WTC11 (cell line): ENCODE results near the gene CARHSP1. TPM values are rescaled to one million over a fixed set of nuclear protein-coding genes. Genes with fewer than 3 reads are reported as not detected.

Experiments
- ATAC-seq: fragments of 200-7000 bp; cut with Tn5 transposase; 2 replicates; pipeline ENCODE4 v1.10.0; 2021; ENCODE audit warnings: mild to moderate bottlenecking, moderate library complexity
- CTCF ChIA-PET: fragments of 300-600 bp; sonication (Branson Sonifier 250); formaldehyde crosslinking; loops from one replicate; lab custom pipeline; 2021; ENCODE audit warnings: antibody characterized with exemption; lab: Charles Lee
- POLR2A ChIA-PET: fragments of 350-600 bp; sonication (Branson Sonifier 250); formaldehyde crosslinking; loops from one replicate; lab custom pipeline; 2021; ENCODE audit warnings: antibody characterized with exemption; lab: Charles Lee
- DNase-seq: peaks from one replicate; pipeline ENCODE4 v3.0.0; 2021; ENCODE audit warnings: low spot score
- H3K27ac Mint-ChIP-seq: 2 replicates; pipeline ENCODE4 v1.8.0; 2021; ENCODE audit warnings: mixed read lengths
- H3K27me3 Mint-ChIP-seq: 2 replicates; pipeline ENCODE4 v1.8.0; 2021; ENCODE audit warnings: low read depth, mild to moderate bottlenecking, moderate library complexity, mixed read lengths
- H3K36me3 Mint-ChIP-seq: 2 replicates; pipeline ENCODE4 v1.8.0; 2021; ENCODE audit warnings: mixed read lengths
- H3K4me1 Mint-ChIP-seq: 2 replicates; pipeline ENCODE4 v1.8.0; 2022; ENCODE audit warnings: mixed read lengths
- H3K4me3 Mint-ChIP-seq: 2 replicates; pipeline ENCODE4 v1.8.0; 2021; ENCODE audit warnings: mild to moderate bottlenecking, moderate library complexity, mixed read lengths
- H3K9me3 Mint-ChIP-seq: 2 replicates; pipeline ENCODE4 v1.8.0; 2021; ENCODE audit warnings: mixed read lengths
- CREB1 ChIP-seq: sonication (generic); formaldehyde crosslinking; IDR thresholded peaks from 2 replicates; pipeline ENCODE4 v1.8.0; 2023; ENCODE audit warnings: mild to moderate bottlenecking, missing genetic modification reagents
- ETV6 ChIP-seq: sonication (generic); formaldehyde crosslinking; IDR thresholded peaks from 2 replicates; pipeline ENCODE4 v1.8.1; 2022; ENCODE audit warnings: mild to moderate bottlenecking, missing genetic modification reagents
- FOXJ3 ChIP-seq: sonication (generic); formaldehyde crosslinking; IDR thresholded peaks from 2 replicates; pipeline ENCODE4 v1.9.0; 2021; ENCODE audit warnings: missing genetic modification reagents, mild to moderate bottlenecking, borderline replicate concordance
- HMGA2 ChIP-seq: fragments of 250-450 bp; sonication (Bioruptor Pico); IDR thresholded peaks from 2 replicates; pipeline ENCODE4 v1.4.0; 2021; ENCODE audit warnings: mild to moderate bottlenecking, moderate library complexity
- JAZF1 ChIP-seq: fragments of 250-450 bp; sonication (Bioruptor Pico); IDR thresholded peaks from 2 replicates; pipeline ENCODE4 v1.9.0; 2021; ENCODE audit warnings: moderate library complexity, mild to moderate bottlenecking, inconsistent platforms
- MXD4 ChIP-seq: fragments of 250-450 bp; sonication (Bioruptor Pico); IDR thresholded peaks from 2 replicates; pipeline ENCODE4 v1.8.0; 2021; ENCODE audit warnings: mild to moderate bottlenecking, moderate library complexity, borderline replicate concordance
- NR2C2 ChIP-seq: sonication (generic); formaldehyde crosslinking; IDR thresholded peaks from 2 replicates; pipeline ENCODE4 v1.8.0; 2022; ENCODE audit warnings: mild to moderate bottlenecking, missing genetic modification reagents
- PRDM15 ChIP-seq: sonication (generic); formaldehyde crosslinking; IDR thresholded peaks from 2 replicates; pipeline ENCODE4 v1.8.0; 2022; ENCODE audit warnings: missing genetic modification reagents
- RORB ChIP-seq: fragments of 250-450 bp; sonication (Bioruptor Pico); IDR thresholded peaks from 2 replicates; pipeline ENCODE4 v1.9.0; 2021; ENCODE audit warnings: mild to moderate bottlenecking
- SMAD3 ChIP-seq: sonication (generic); formaldehyde crosslinking; IDR thresholded peaks from 2 replicates; pipeline ENCODE4 v1.8.0; 2022; ENCODE audit warnings: missing genetic modification reagents, mild to moderate bottlenecking, borderline replicate concordance
- TP53 ChIP-seq: sonication (generic); formaldehyde crosslinking; IDR thresholded peaks from 2 replicates; pipeline ENCODE4 v1.8.1; 2023; ENCODE audit warnings: mild to moderate bottlenecking, missing genetic modification reagents
- USF1 ChIP-seq: sonication (generic); formaldehyde crosslinking; IDR thresholded peaks from 2 replicates; pipeline ENCODE4 v1.8.0; 2022; ENCODE audit warnings: mild to moderate bottlenecking, missing genetic modification reagents
- ZNF138 ChIP-seq: sonication (generic); formaldehyde crosslinking; conservative IDR thresholded peaks from 2 replicates; pipeline ENCODE4 v1.8.1; 2022; ENCODE audit warnings: mild to moderate bottlenecking, moderate library complexity, missing genetic modification reagents
- total RNA-seq: library from RNA; stranded (reverse); gene quantifications from 3 replicates; pipeline ENCODE4 v1.2.3, GENCODE V29; 2021
- TF ChIP-seq, protein P1 (sequence below): fragments of 250-450 bp; sonication (Bioruptor Pico); IDR thresholded peaks from 2 replicates; pipeline ENCODE4 v1.8.0; 2021; ENCODE audit warnings: mild to moderate bottlenecking
- TF ChIP-seq, protein P2 (sequence below): sonication (generic); formaldehyde crosslinking; IDR thresholded peaks from 2 replicates; pipeline ENCODE4 v1.8.1; 2023; ENCODE audit warnings: mild to moderate bottlenecking, missing genetic modification reagents
- TF ChIP-seq, protein P3 (sequence below): fragments of 250-450 bp; sonication (Bioruptor Pico); IDR thresholded peaks from 2 replicates; pipeline ENCODE4 v2.1.2; 2022; ENCODE audit warnings: mild to moderate bottlenecking, moderate library complexity
- TF ChIP-seq, protein P4 (sequence below): sonication (generic); formaldehyde crosslinking; IDR thresholded peaks from 2 replicates; pipeline ENCODE4 v1.8.1; 2023; ENCODE audit warnings: mild to moderate bottlenecking, moderate library complexity, missing genetic modification reagents
- TF ChIP-seq, protein P5 (sequence below): sonication (generic); formaldehyde crosslinking; conservative IDR thresholded peaks from 2 replicates; pipeline ENCODE4 v1.8.1; 2022; ENCODE audit warnings: mild to moderate bottlenecking, missing genetic modification reagents
- TF ChIP-seq, protein P6 (sequence below): sonication (generic); formaldehyde crosslinking; conservative IDR thresholded peaks from 2 replicates; pipeline ENCODE4 v1.8.1; 2023; ENCODE audit warnings: mild to moderate bottlenecking, low read depth, missing genetic modification reagents, moderate library complexity

Gene CARHSP1
- total RNA-seq, 1 experiment from 2014 or later: 261 TPM

GRCh38 chr16:8867216-8867931, 1.4 kb downstream of the CARHSP1 start:
- ATAC-seq (no peak), DNase-seq (no peak)
- Mint-ChIP-seq H3K4me3 (peak overlapping the region; percentile 89), H3K9me3 (no peaks in the 10 kb centered on the region), H3K36me3 (no peaks in the 10 kb centered on the region), H3K27ac (peak overlapping the region; percentile 86), H3K4me1 (peaks cover 52% of the 10 kb centered on the region), H3K27me3 (no peaks in the 10 kb centered on the region)
- ChIA-PET POLR2A (interaction anchor here (2.0 kb wide), 1 partner anchor 36 kb away, joined by 20 read pairs; no protein-coding TSS in a partner anchor), CTCF (interaction anchor here (1.1 to 5.8 kb wide), 4 partner anchors 12 to 146 kb away, joined by 3 to 58 read pairs (median 8); no protein-coding TSS in a partner anchor)
- TF ChIP-seq, protein P1, sequence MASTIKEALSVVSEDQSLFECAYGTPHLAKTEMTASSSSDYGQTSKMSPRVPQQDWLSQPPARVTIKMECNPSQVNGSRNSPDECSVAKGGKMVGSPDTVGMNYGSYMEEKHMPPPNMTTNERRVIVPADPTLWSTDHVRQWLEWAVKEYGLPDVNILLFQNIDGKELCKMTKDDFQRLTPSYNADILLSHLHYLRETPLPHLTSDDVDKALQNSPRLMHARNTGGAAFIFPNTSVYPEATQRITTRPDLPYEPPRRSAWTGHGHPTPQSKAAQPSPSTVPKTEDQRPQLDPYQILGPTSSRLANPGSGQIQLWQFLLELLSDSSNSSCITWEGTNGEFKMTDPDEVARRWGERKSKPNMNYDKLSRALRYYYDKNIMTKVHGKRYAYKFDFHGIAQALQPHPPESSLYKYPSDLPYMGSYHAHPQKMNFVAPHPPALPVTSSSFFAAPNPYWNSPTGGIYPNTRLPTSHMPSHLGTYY (CRISPR knock-in tag): no peak
- TF ChIP-seq, protein P2, sequence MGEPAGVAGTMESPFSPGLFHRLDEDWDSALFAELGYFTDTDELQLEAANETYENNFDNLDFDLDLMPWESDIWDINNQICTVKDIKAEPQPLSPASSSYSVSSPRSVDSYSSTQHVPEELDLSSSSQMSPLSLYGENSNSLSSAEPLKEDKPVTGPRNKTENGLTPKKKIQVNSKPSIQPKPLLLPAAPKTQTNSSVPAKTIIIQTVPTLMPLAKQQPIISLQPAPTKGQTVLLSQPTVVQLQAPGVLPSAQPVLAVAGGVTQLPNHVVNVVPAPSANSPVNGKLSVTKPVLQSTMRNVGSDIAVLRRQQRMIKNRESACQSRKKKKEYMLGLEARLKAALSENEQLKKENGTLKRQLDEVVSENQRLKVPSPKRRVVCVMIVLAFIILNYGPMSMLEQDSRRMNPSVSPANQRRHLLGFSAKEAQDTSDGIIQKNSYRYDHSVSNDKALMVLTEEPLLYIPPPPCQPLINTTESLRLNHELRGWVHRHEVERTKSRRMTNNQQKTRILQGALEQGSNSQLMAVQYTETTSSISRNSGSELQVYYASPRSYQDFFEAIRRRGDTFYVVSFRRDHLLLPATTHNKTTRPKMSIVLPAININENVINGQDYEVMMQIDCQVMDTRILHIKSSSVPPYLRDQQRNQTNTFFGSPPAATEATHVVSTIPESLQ (CRISPR knock-in tag): no peak
- TF ChIP-seq ETV6 (CRISPR knock-in tag) (0 out of 2 replicates have a peak, but pooled peaks have one; percentile 40), CREB1 (CRISPR knock-in tag) (no peak), PRDM15 (no peak), ZNF138 (no peak), MXD4 (CRISPR knock-in tag) (no peak), FOXJ3 (CRISPR knock-in tag) (no peak), TP53 (CRISPR knock-in tag) (0 out of 2 replicates have a peak, but pooled peaks have one; percentile 22), USF1 (no peak), HMGA2 (CRISPR knock-in tag) (no peak), JAZF1 (CRISPR knock-in tag) (no peak), NR2C2 (CRISPR knock-in tag) (no peak), SMAD3 (CRISPR knock-in tag) (no peak), RORB (CRISPR knock-in tag) (no peak)
- TF ChIP-seq, protein P3, sequence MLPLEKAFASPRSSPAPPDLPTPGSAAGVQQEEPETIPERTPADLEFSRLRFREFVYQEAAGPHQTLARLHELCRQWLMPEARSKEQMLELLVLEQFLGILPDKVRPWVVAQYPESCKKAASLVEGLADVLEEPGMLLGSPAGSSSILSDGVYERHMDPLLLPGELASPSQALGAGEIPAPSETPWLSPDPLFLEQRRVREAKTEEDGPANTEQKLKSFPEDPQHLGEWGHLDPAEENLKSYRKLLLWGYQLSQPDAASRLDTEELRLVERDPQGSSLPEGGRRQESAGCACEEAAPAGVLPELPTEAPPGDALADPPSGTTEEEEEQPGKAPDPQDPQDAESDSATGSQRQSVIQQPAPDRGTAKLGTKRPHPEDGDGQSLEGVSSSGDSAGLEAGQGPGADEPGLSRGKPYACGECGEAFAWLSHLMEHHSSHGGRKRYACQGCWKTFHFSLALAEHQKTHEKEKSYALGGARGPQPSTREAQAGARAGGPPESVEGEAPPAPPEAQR (CRISPR knock-in tag): no peak
- TF ChIP-seq, protein P4, sequence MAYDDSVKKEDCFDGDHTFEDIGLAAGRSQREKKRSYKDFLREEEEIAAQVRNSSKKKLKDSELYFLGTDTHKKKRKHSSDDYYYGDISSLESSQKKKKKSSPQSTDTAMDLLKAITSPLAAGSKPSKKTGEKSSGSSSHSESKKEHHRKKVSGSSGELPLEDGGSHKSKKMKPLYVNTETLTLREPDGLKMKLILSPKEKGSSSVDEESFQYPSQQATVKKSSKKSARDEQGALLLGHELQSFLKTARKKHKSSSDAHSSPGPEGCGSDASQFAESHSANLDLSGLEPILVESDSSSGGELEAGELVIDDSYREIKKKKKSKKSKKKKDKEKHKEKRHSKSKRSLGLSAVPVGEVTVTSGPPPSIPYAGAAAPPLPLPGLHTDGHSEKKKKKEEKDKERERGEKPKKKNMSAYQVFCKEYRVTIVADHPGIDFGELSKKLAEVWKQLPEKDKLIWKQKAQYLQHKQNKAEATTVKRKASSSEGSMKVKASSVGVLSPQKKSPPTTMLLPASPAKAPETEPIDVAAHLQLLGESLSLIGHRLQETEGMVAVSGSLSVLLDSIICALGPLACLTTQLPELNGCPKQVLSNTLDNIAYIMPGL (CRISPR knock-in tag): no peak
- TF ChIP-seq, protein P5, sequence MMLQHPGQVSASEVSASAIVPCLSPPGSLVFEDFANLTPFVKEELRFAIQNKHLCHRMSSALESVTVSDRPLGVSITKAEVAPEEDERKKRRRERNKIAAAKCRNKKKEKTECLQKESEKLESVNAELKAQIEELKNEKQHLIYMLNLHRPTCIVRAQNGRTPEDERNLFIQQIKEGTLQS (CRISPR knock-in tag): no peak
- TF ChIP-seq, protein P6, sequence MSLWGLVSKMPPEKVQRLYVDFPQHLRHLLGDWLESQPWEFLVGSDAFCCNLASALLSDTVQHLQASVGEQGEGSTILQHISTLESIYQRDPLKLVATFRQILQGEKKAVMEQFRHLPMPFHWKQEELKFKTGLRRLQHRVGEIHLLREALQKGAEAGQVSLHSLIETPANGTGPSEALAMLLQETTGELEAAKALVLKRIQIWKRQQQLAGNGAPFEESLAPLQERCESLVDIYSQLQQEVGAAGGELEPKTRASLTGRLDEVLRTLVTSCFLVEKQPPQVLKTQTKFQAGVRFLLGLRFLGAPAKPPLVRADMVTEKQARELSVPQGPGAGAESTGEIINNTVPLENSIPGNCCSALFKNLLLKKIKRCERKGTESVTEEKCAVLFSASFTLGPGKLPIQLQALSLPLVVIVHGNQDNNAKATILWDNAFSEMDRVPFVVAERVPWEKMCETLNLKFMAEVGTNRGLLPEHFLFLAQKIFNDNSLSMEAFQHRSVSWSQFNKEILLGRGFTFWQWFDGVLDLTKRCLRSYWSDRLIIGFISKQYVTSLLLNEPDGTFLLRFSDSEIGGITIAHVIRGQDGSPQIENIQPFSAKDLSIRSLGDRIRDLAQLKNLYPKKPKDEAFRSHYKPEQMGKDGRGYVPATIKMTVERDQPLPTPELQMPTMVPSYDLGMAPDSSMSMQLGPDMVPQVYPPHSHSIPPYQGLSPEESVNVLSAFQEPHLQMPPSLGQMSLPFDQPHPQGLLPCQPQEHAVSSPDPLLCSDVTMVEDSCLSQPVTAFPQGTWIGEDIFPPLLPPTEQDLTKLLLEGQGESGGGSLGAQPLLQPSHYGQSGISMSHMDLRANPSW (CRISPR knock-in tag): no peak
